HuH-7 (cell line): ENCODE measurements around the gene TSKS.

ENCODE experiments used
- DNase-seq: peaks from one replicate; pipeline ENCODE4 v3.0.0; 2011; ENCODE audit warnings: low spot score

The TSKS gene

DNA sequence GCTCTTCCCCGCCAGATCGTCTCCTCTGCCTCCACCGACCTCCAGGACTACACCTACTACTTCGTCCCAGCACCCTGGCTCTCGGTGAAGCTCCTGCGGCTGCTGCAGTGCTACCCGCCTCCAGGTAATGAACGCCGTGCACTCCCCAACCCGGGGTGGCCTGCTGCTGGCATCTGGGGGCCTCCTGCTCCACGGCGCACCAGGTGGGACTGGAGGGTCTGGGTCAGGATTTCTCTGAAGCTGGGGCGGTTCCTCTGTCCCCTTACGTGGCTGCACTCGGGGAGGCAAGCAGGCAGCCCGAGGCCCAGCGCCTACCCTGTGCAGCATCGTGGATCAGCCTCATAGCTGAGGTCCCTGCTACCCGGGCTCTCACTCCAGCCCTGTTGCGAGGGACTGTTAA, 32.5 kb upstream of the TSKS start:
- no peak for DNase-seq

DNA sequence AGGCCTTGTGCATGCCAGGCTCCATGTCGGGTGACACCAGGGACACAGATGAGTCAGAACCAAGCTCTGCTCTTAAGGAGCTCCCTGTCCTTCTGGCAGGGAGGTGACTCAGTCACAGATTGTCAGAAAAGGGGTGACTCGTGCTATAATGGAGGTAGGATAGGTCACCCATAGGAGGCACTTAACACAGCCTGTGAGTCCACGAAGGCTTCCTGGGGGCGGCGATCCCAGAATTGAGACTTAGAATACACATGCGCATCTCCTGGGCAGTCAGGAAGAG, 30.4 kb upstream of the TSKS start:
- no peak for DNase-seq

DNA sequence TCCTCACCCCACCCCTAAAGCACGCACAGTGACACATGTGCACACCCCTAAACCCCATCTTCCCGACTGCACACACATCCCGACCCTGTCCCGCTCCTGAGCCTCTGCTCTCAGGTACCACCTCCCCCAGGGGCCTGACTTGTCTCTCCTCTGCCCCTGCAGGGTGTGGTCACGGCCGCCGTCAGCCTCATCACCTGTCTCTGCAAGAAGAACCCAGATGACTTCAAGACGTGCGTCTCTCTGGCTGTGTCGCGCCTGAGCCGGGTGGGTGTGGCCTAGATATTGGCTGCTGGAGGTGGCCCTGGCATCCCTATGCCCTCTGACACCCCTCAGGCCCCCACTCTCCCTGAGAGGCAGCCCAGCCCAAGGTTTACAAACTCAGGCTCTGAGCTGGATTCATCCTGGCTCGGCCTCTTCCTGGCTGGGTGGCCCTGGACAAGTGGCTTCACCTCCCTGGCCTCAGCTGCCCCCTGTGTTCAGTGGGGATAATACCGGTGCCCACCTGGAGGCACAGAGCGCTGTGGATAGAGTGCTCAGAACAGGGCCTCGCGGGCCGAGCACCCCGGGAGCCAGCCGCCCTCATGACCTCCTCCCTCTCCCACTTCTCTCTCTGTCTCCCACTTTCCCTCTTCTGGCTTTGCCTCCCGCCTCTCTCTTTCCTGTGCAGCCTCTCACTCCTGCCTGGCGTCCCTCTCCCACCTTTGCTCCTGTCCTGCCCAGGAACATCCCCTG, 29.9 kb upstream of the TSKS start:
- no peak for DNase-seq

DNA sequence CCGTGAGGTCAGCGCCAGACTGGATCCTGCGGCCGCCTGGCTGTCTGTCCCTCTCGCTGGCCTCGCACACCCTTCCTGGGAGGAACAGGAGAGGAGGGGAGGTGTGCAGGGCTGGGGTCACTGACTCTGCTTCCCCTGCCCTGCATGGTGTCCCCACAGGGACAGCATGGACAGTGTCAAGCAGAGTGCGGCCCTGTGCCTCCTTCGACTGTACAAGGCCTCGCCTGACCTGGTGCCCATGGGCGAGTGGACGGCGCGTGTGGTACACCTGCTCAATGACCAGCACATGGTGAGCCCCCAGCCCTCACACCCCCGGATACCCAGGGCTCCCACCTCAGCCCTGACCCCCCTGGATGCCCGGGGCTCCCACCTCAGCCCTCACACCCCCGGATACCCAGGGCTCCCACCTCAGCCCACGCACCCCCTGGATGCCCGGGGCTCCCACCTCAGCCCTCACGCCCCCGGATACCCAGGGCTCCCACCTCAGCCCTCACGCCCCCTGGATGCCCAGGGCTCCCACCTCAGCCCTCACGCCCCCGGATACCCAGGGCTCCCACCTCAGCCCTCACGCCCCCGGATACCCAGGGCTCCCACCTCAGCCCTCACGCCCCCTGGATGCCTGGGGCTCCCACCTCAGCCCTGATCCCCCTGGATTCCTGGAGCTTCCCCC, 28.8 kb upstream of the TSKS start:
- DNase-seq: no peak

DNA sequence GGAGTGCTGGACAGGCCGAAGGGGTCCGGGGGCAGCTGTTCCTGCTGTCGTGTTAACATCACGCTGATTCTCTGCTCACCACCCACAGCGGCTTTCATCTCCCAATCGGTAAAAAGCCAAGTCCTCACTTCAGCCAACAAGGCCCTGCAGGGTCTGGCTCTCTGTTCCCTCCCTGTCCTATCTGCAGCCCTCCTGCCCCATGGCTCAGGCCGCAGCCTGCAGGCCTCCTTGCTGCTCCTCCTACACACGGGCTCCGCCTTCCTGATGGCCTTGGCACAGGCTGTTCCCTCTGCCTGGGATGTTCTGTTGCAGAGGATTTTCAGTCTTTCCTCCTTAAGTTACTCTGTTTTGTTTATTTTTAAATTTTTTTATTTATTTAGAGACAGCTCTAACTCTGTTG, 27.8 kb upstream of the TSKS start:
- DNase-seq: no peak

DNA sequence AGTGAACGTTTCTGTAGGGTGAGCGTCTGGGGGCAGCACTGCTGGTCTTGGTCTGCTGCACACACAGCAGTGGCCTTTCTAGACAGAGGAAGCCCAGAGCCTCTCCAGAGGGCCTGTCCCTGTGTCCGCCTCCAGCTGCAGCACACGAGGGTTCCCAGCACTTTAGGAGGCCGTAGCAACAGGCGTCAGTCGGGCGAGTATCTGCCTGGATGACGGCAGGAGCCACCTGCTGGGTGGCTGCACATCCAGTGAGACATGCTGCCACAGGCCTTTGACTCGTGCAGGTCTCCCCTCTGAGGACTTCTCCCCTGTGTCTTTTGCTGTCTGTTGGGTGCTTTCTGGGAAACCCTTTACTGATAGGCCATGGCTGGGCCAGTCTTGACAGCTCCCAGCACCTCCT, 25.8 kb upstream of the TSKS start:
- DNase-seq: no peak

DNA sequence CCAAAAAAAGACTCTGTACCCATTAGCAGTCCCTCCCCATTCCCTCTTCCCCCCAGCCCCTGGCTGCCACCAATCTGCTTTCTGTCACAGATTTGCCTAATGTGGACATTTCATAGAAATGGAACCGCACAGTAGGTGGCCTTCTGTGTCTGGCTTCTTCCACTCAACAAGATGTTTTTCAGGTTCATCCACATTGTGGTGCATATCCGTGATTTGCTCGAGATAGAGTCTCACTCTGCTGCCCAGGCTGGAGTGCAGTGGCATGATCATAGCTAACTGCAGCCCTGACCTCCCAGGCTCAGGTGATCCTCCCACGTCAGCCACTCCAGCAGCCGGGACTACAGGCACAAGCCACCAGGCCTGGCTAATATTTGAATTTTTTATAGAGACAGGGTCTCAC, 24.6 kb upstream of the TSKS start:
- no peak for DNase-seq

DNA sequence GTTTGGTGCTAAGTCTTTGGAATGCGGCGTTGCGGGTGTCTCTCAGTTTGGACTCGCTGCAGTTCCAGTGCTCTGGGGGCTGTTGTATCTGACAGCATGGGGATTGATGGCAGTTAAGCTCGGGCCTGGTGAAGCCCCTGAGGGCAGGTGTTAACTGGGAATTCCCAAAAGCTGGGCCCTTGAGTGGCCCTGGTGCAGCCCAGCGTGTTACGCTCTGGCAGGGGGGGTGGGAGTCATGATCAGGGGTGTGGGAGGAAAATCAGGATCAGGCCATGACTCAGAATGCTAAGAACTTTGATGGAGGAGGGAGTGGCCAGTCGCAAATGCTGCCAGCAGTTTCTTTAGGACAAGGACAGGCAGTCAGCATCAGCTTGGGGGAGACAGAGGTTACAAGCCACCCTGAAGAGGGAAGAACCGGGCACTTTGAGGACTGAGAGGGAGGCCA, 23.3 kb upstream of the TSKS start:
- no peak for DNase-seq

DNA sequence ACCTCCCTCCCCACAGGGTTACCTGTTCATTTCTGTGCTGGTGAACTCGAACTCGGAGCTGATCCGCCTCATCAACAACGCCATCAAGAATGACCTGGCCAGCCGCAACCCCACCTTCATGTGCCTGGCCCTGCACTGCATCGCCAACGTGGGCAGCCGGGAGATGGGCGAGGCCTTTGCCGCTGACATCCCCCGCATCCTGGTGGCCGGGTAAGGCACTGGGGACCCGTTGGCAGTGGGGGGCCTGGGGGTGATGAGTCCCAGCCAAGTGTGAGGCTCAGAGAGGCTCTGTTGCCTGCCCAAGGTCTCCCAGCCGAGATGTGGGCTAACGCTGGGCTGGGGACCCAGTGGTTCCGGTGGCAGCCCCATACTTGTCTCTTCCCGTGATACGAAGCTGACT, 19.4 kb upstream of the TSKS start:
- DNase-seq: no peak

DNA sequence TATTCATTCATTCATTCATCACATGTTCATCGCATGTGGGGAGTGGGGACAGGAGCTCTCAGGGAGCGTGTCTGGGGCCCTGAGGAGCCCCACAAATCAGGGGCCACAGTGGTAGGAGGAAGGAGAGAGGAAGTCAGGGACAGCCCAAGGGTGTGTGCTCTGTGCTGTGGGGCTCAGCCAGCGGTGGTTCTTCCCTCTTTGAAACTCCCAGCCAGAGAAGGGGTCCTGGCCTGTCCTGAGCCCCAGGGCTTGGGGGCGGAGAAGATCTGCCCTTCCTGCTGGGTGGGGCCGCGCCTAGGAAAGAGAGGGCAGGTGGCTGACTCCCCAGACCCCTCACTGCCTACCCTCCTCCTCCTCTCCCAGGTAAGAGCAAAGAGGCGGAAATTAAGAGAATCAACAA, 18.3 kb upstream of the TSKS start:
- no peak for DNase-seq

DNA sequence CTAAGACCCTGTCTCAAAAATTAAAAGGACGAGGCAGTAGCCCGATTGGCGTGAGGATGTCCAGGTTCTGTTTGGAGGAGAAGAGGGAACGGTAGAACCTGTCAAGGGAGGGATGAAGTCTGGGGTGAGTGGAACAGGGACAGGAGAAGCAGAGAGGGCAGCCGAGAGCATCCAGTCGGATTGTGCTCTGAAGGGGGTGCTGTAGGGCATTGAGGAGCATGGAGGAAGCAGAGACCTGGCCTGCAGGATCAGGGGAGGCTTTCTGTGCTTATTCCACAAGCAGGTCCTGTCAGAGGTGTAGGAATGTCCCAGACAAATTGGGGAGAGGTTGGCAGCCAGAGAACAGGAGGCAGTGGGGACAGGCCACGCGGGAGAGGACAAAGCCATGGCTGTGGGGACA, 17.8 kb upstream of the TSKS start:
- DNase-seq: no peak

DNA sequence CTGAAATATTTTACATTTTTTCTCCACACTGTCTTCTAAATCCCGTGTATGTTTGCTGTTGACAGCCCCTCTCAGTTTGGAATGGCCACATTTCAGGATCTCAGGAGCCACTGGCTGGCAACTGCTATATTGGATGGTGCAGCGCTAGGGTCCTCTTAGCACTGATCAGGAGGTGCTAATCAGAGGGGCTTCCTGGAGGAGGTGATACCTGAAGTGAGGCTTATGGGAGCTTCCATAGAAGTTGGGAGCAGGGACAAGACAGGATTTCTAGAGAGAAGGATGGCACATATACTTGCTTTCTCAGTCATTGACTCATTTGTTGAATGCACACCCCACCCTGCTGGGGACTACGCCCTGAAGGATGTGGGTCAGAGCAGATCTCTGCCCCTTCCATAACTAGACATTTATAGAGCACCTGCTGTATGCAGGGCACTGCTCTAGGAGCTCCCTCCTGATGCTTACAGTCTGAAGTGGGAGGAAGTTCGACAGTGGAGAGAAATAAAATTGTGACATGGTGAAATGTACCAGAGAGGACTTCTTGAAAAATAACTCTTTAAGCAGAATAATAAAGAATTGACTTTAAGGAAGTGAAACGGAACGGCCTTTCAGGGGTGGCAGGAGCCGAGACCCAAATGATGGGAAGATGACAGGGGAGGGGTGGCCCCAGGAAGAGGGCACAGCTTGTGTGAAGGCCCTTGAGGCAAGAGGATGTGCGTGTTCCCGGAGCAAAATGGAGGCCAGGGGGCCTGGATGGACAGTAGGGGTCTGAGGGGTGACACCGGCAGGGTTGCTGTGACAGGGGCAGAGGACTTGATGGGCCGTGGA, 16.8 kb upstream of the TSKS start:
- no peak for DNase-seq

DNA sequence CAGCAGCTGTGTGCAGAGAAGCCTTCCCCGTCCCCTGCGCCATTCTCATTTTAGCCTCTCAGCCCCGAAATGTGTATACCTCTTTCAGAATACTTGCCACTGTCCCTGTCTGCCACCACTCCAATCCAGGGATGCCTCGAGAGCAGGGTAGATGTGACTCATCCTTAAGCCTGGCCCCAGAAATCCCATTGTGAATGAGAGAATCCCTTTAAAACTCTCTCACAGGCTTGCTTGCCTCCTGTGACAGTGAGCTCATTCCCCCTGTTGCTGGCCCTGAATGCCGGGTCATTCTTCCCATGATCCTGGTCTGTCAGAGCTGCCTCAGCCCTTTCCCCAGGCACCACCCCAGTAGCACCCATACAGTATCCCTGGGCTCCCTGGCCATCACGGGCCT, 13.3 kb upstream of the TSKS start:
- no peak for DNase-seq

DNA sequence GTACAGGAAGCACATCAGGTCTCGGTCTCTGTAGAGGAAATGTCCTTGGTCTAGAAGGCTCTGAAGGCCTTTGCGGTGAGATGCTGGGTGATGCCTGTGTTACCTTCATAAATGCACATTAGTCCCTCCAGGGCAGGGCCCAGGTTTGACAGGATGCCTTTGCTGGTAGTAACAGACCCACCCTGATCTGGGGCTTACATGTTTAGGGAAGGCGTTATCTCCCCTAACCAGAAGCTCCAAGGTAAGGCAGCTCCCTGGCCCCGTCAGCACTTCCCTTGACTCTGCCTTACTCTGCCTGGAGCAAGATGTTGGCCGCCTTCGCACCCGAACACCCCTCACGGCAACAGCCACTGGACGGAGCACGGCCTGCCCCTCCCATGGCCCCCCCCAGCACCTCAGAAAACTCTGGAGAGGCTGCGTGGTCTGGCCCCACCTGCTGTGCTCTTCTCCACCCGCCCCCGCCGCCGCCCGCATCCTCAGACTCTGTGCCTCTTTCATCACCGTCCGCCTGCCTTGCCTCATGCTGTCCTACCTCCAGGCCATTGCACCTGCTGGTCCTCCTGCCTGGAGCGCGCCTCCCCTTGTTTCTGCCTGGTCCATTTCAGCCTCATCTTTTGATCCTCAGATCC, 12.8 kb upstream of the TSKS start:
- DNase-seq: no peak

DNA sequence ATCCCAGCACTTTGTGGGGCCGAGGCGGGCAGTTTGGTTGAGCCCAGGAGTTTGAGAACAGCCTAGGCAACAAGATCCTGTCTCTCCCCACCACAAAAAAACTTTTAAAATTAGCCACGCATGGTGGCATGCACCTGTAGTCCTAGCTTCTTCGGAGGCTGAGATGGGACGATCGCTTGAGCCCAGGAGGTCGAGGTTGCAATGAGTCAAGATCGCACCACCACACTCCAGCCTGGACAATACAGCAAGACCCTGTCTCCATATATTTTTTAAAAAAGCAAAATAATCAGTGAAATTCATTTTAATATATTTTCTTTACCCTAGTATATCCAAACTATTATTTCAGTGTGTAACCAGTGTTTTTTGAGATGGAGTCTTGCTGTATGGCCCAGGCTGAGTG, 11.9 kb upstream of the TSKS start:
- DNase-seq: no peak

DNA sequence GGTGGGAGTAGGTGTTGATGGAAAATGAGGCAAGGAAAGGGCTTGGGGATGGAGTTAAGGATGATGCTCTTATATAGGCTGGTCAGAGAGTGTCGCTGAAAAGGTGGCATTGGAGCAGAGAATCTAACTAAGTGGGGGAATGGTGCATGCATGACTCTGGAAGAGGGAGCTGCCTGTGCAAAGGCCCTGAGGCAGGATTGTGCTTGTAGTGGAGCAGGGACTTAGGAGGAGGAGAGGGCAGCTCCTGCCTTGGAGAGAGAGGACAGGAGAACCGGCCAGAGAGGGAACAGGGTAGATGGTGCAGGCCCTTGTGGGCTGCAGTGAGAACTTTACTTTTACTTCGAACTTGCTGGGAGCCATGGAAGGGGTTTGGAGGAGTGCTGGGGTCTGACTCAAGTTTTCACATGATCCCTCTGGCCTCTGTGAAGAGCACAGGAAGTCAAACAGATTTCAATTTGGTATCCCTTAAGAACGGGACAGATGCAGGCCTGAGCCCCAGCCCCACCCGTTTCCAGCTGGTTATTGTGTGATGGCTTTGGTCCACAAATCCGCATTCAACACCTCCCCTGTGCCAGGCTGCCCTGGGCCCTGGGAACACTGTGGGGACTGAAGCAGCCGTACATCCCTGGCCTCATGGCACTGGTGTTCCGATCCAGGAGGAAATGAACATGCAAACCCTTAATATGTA, 10.7 kb upstream of the TSKS start:
- no peak for DNase-seq

DNA sequence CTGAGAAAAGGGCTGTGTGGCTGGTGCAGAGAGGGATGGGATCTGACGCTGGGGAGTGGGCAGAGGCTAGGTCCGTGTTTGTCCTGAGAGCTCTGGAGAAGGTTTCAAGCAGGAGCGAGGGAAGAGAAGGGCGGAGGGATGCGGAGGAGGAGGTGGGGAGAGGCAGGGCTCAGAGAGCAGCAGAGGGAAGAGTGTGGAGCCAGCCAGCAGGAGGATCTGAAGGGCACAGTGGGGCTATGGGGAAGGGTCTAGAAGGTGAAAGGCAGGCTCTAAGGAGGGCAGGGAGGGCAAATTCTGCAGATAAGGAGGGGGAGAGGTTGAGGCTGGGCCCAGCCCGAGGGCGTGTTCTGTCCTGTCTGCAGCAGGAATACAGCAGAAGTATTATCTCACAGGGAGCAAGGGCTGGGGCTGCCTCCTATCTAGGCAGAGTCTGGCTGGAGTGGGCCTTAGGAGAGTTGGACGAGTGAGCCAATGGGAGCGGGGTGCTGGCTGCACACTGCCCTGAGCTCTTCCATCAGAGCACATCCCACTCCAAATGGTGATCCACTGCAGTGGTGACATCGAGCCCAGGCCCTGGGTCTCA, 9.8 kb upstream of the TSKS start:
- DNase-seq: no peak

DNA sequence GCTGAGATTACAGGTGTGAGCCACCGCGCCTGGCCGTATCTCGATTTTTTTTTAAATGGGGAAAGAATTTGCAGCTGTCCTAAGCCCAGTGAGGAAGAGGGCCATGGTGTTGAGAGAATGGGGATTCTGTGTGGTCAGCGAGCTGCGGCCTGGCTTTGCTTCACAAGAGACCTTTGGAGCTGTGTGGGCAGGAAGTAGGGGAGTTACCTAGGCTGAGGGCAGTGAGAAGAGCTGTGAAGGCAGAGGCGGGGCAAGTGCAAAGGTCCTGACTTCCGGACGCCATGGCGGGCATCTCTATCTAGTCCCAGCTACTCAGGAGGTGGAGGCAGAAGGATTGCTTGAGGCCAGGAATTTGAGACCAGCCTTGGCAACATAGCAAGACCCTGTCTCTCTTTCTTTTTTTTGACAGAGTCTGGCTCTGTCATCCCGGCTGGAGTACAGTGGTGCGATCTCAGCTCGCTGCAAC, 8.6 kb upstream of the TSKS start:
- peak; percentile 62 for DNase-seq

DNA sequence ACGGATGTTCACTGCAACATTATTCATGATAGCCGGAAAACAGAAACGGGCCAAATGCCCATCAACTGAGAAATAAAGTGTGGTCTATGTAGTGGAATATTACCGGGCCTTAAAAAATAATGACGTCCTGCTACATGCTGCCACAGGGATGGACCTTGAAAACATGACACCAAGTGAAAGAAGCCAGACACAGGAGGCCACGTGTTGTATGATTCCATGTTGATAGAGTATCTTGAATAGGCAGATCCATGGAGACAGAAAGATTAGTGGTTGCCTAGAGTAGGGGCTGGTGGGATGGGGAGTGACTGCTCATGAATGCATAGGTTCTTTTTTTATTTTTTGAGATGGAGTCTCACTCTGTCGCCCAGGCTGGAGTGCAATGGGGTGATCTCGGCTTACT, 7.4 kb upstream of the TSKS start:
- no peak for DNase-seq

DNA sequence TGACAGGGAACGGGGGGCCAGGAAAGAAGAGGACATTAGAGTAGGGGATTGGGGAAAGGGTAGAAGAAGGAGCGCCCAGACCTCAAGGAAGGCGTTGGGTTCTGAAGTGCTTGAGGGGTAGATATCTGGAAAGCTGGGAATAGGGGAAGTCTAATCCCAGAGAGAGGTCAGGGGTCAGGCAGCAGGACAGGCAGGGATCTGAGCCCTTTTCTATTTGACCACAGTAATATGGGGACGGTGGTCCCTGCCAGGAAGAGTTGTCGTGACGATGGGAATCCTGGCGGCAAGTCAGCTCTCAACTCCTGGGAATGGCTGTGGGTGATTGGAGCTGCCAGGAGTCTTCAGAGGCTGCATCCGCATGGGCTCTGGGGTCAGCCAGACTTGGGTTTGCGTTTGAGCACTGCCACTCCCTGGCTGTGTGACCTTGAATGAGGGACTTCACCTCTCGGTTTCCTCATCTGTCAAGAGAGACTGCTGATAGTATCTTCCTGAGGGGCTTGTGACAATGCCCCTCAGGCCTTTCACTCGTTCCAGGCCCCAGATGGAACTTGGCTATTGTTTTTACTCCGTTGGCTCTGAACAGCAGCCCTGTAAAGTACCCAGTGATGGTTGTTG, 5.0 kb upstream of the TSKS start:
- DNase-seq: no peak

DNA sequence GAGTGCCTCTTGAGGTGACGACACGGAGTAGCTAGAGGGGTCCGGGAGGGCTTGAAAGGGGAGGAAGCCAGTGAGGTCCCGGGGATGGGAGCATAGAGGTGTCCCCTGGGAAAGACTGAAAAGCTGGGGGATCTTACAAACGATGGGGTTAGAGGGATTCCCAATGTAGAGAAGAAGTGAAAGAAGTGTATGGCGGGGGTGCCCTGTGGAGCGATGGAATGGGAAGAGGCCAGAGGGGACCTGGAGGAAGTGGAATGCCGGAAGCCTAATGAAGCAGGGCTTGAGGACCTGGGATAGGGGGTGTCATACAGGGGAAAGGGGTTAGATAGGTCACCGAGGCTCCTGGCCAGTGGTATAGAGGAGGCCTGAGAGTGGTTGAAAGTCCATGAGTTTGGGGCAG, 4.3 kb upstream of the TSKS start:
- DNase-seq: no peak

DNA sequence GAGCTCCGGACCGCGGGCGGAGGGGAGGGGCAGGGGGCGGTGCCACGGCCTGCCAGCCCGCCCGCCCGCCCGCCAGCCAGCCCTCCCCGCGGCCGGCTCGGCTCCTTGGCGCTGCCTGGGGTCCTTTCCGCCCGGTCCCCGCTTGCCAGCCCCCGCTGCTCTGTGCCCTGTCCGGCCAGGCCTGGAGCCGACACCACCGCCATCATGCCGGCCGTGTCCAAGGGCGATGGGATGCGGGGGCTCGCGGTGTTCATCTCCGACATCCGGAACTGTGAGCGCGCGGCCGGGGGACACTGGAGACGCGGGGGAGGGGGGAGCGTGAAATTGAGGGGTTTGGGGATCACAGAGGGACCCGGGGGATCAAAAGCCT, 3.8 kb upstream of the TSKS start, which contains the start of gene AP2A1:
TSS of gene AP2A1 (plus strand) at position 72 of the 370 bp plus-strand sequence. CDS start at position 205, 133 bp downstream.
- DNase-seq: no peak
